Kidney tubule cell (primary cell): ENCODE measurements around the gene GIGYF2.
A peak's percentile ranks its signal among the peaks of the same experiment; 100 is the strongest.

ENCODE experiments used
- DNase-seq: peaks from one replicate; pipeline ENCODE4 v3.0.0-alpha.2; 2018; ENCODE audit warnings: low spot score

The GIGYF2 gene

GRCh38 chr2:232880764-232881351 lies 183.7 kb downstream of the GIGYF2 start:
- no peak for DNase-seq

- DNase-seq, result no peak
Measured at GRCh38 chr2:232882085-232882484, 185.0 kb downstream of the GIGYF2 start.

- DNase-seq, result no peak
Measured at GRCh38 chr2:232882505-232883115, 185.5 kb downstream of the GIGYF2 start.

GRCh38 chr2:232883116-232883721 lies 186.1 kb downstream of the GIGYF2 start:
- no peak for DNase-seq

GRCh38 chr2:232884001-232884421 lies 186.9 kb downstream of the GIGYF2 start:
- no peak for DNase-seq

GRCh38 chr2:232884549-232885263 lies 187.6 kb downstream of the GIGYF2 start:
- no peak for DNase-seq

GRCh38 chr2:232885264-232885961 lies 188.3 kb downstream of the GIGYF2 start:
- DNase-seq, result no peak

- DNase-seq, result no peak
Measured at GRCh38 chr2:232886176-232886575, 189.0 kb downstream of the GIGYF2 start.

- no peak for DNase-seq
Measured at GRCh38 chr2:232886632-232887031, 189.5 kb downstream of the GIGYF2 start.

- DNase-seq, result no peak
Measured at GRCh38 chr2:232887171-232887850, 190.2 kb downstream of the GIGYF2 start.

- no peak for DNase-seq
Measured at GRCh38 chr2:232888099-232888836, 191.1 kb downstream of the GIGYF2 start.

GRCh38 chr2:232888839-232889529 lies 191.9 kb downstream of the GIGYF2 start:
- DNase-seq, result no peak

- no peak for DNase-seq
Measured at GRCh38 chr2:232889876-232890401, 192.8 kb downstream of the GIGYF2 start.

GRCh38 chr2:232890536-232890895 lies 193.4 kb downstream of the GIGYF2 start:
- no peak for DNase-seq

GRCh38 chr2:232890896-232891601 lies 193.9 kb downstream of the GIGYF2 start:
- peak; percentile 94 for DNase-seq

GRCh38 chr2:232891621-232892071 lies 194.5 kb downstream of the GIGYF2 start:
- DNase-seq, result peak; percentile 51

GRCh38 chr2:232892221-232892620 lies 195.1 kb downstream of the GIGYF2 start:
- DNase-seq, result no peak

GRCh38 chr2:232892843-232893242 lies 195.7 kb downstream of the GIGYF2 start:
- no peak for DNase-seq

GRCh38 chr2:232893834-232894233 lies 196.7 kb downstream of the GIGYF2 start:
- DNase-seq, result no peak
